K562 (cell line): ENCODE data around the gene SPATA13. TPM values are rescaled to one million over a fixed set of nuclear protein-coding genes. Genes with fewer than 3 reads are reported as not detected.
"Not testable (repeated sequence)": the region's sequence is repeated elsewhere in the genome, so short reads cannot be mapped to it uniquely, and the experiment has no call there.

ENCODE experiments used
- ATAC-seq: fragments of 200-7000 bp; cut with Tn5 transposase; 3 replicates; pipeline ENCODE4 v1.9.1; 2020; ENCODE audit warnings: moderate library complexity
- BruUV-seq: library from RNA; stranded (reverse); fragments of 400-500 nt; replicated peaks from 2 replicates; lab custom pipeline; 2021; lab: Mats Ljungman, UMichigan
- CTCF ChIA-PET: fragments of 300-600 bp; formaldehyde crosslinking; extraction: SDS; loops from one replicate; lab custom pipeline; 2021; ENCODE audit warnings: low intra/inter-chr PET ratio; lab: Yijun Ruan, JAX
- POLR2A ChIA-PET: fragments of 300-600, 350-650 bp; sonication (Branson Sonifier 250); formaldehyde crosslinking; extraction: SDS; loops from one replicate; lab custom pipeline; 2021; ENCODE audit warnings: antibody characterized with exemption, inconsistent platforms; lab: Yijun Ruan, JAX
- DNase-seq, 4 experiments: peaks; one replicate each; pipeline versions ENCODE4 v3.0.0 to v3.0.0-alpha.2; 2011 to 2018; ENCODE audit warnings: low spot score in 3 of 4, mixed read lengths in 3 of 4; ENCODE audit errors: extremely low read depth in 1 of 4
- FAIRE-seq: peaks from 2 replicates; lab custom pipeline; 2011; peaks lifted over from hg19 to GRCh38; lab: Jason Lieb, UNC
- H2AFZ ChIP-seq: 2 replicates; pipeline ENCODE4 v1.6.0; 2011; ENCODE audit warnings: low read depth, low read length, control low read depth, inconsistent platforms
- H3K27ac ChIP-seq: fragments of 200-600 bp; 3 replicates; pipeline ENCODE4 v1.8.0; 2011; ENCODE audit warnings: low read depth, mild to moderate bottlenecking, control low read depth, inconsistent platforms, low read length, moderate library complexity, mixed read lengths; ENCODE audit errors: extremely low read depth
- H3K27me3 ChIP-seq, 2 experiments: fragments of 300-600 bp in 1 of 2; 2 replicates in 1 of 2; 3 replicates in 1 of 2; pipeline versions ENCODE4 v1.6.0 to v1.8.0; 2011; ENCODE audit warnings: inconsistent platforms in 2 of 2, low read length in 2 of 2, mild to moderate bottlenecking in 1 of 2, mixed read lengths in 1 of 2, moderate library complexity in 1 of 2; ENCODE audit not compliant: control insufficient read depth in 2 of 2, insufficient read depth in 2 of 2
- H3K36me3 ChIP-seq: fragments of 300-600 bp; 3 replicates; pipeline ENCODE4 v1.8.0; 2011; ENCODE audit warnings: mild to moderate bottlenecking, low read length, inconsistent platforms; ENCODE audit not compliant: control insufficient read depth, insufficient read depth
- H3K4me1 ChIP-seq, 2 experiments: fragments of 200-600 bp in 1 of 2; replicated peaks in 1 of 2; 2 replicates in 1 of 2; 3 replicates in 1 of 2; pipeline versions ENCODE4 v1.5.1 to v1.8.0; 2011; ENCODE audit warnings: inconsistent platforms in 2 of 2, low read length in 2 of 2, mild to moderate bottlenecking in 1 of 2, mixed read lengths in 1 of 2, moderate library complexity in 1 of 2; ENCODE audit not compliant: control insufficient read depth in 2 of 2, insufficient read depth in 2 of 2
- H3K4me2 ChIP-seq: 2 replicates; pipeline ENCODE4 v1.6.1; 2011; ENCODE audit warnings: low read length, control low read depth, inconsistent platforms, mixed read lengths; ENCODE audit not compliant: insufficient read depth
- H3K4me3 ChIP-seq: fragments of 200-600 bp; sonication (generic), shearing (Covaris generic); 2 replicates; pipeline ENCODE4 v1.5.1; 2016; ENCODE audit warnings: control low read depth, inconsistent platforms
- H3K79me2 ChIP-seq: fragments of 200-600 bp; 3 replicates; pipeline ENCODE4 v1.8.0; 2011; ENCODE audit warnings: low read length, inconsistent platforms; ENCODE audit not compliant: control insufficient read depth, insufficient read depth
- H3K9ac ChIP-seq, 2 experiments: 2 replicates each; pipeline versions ENCODE4 v1.6.0 to v1.6.1; 2011; ENCODE audit warnings: low read depth in 2 of 2, low read length in 2 of 2, control low read depth in 1 of 2, inconsistent platforms in 1 of 2, mild to moderate bottlenecking in 1 of 2, mixed read lengths in 1 of 2; ENCODE audit not compliant: insufficient read depth in 1 of 2
- H3K9me1 ChIP-seq: one replicate; pipeline ENCODE4 v1.6.0; 2011; ENCODE audit warnings: inconsistent platforms, mild to moderate bottlenecking, low read length, moderate library complexity; ENCODE audit not compliant: control insufficient read depth, insufficient read depth
- H3K9me3 ChIP-seq: replicated peaks from 2 replicates; pipeline ENCODE4 v1.5.1; 2011; ENCODE audit warnings: low read depth, low read length, inconsistent platforms; ENCODE audit not compliant: control insufficient read depth, insufficient read depth
- H4K20me1 ChIP-seq: replicated peaks from 2 replicates; pipeline ENCODE4 v1.6.1; 2011; ENCODE audit warnings: low read length, inconsistent platforms, mixed read lengths; ENCODE audit not compliant: control insufficient read depth, insufficient read depth
- LCOR ChIP-seq: sonication (generic); formaldehyde crosslinking; IDR thresholded peaks from 2 replicates; pipeline ENCODE4 v1.8.0; 2022; ENCODE audit warnings: mild to moderate bottlenecking, missing genetic modification reagents
- PATZ1 ChIP-seq: fragments of 250-450 bp; sonication (Bioruptor Pico); IDR thresholded peaks from 2 replicates; pipeline ENCODE4 v1.5.0; 2020; ENCODE audit warnings: mild to moderate bottlenecking, borderline replicate concordance
- WGBS: fragments of 100-300 bp; shearing (Covaris generic); methylation state at CpG from one replicate; pipeline ENCODE4 v1.1.6; 2016; ENCODE audit warnings: low coverage, mixed read lengths; ENCODE audit not compliant: insufficient coverage; ENCODE audit errors: missing lambda C conversion rate; 5-methylcytosine and 5-hydroxymethylcytosine counted together
- in situ Hi-C: fragments of 300-500 bp; cut with MboI; formaldehyde crosslinking; loops from 4 replicates; pipeline ENCODE4 v1.15.0; 2018; ENCODE audit warnings: inconsistent platforms, mixed read lengths
- intact Hi-C: fragments of 100-400 bp; cut with micrococcal nuclease; formaldehyde crosslinking; loops from 2 replicates; pipeline ENCODE4 v1.14.2; 2022
- polyA plus RNA-seq, 8 experiments: library from polyadenylated mRNA; depleted of rRNA in 4 of 8; stranded (reverse) in 5 of 8; unstranded in 3 of 8; fragments of >200 nt; fragmentation: Nextera tagmentation in 2 of 8; fragmentation: Illumina TruSeq in 1 of 8; extraction: Ambion mirVana in 2 of 8; extraction: Trizol in 1 of 8; gene quantifications; 2 replicates each; pipeline versions ENCODE4 v1.2.1 to v1.2.3, GENCODE V29; 2011 to 2014; ENCODE audit warnings: inconsistent platforms in 1 of 8, missing spikeins in 1 of 8
- total RNA-seq, 7 experiments: library from RNA; depleted of rRNA in 6 of 7; stranded (reverse); fragments of >200 nt in 6 of 7; fragmentation: Illumina TruSeq in 2 of 7; extraction: Trizol in 2 of 7; gene quantifications; 2 replicates each; pipeline versions ENCODE4 v1.2.1 to v1.2.3, GENCODE V29; 2011 to 2021; ENCODE audit warnings: low replicate concordance in 1 of 7

SPATA13 gene
- total and polyA plus RNA-seq, 9 of the 15 experiments (the other 6 are each of a cell fraction or from before 2014, with no cell fraction given): 0.08 to 0.99 (median 0.21) TPM; not detected in 2

- POLR2A ChIA-PET, H3K36me3 ChIP-seq, H3K9ac ChIP-seq, H3K4me2 ChIP-seq, intact Hi-C loops, H2AFZ ChIP-seq, H3K27ac ChIP-seq, H3K4me1 ChIP-seq, H3K27me3 ChIP-seq, H3K9me3 ChIP-seq, H3K9me1 ChIP-seq, FAIRE-seq, H3K79me2 ChIP-seq, DNase-seq, H4K20me1 ChIP-seq, ATAC-seq, CTCF ChIA-PET, H3K4me3 ChIP-seq, BruUV-seq: not testable (repeated sequence)
- in situ Hi-C loops: loop anchor here (10.0 kb wide), 1 partner anchor 1415 kb away; no protein-coding TSS in a partner anchor
- 0% methylated on average over 3 of the region's 3 CpGs for WGBS
Observed at GRCh38 chr13:24349778-24350664, 189.5 kb downstream of the SPATA13 start.

- no peak overlapping the region for H3K9ac ChIP-seq
- WGBS: 0% methylated on average over 3 of the region's 3 CpGs
- no peak overlapping the region for H2AFZ ChIP-seq
- H3K4me3 ChIP-seq: no peak overlapping the region
- no peaks in the 10 kb centered on the region for H3K79me2 ChIP-seq
- FAIRE-seq (no peak), ATAC-seq (no peak), DNase-seq (no peak)
- H3K27me3 ChIP-seq: no peaks in the 10 kb centered on the region
- no peaks in the 10 kb centered on the region for H4K20me1 ChIP-seq
- in situ Hi-C loops (loop anchor here (10.0 kb wide), 1 partner anchor 1417 kb away; no protein-coding TSS in a partner anchor), intact Hi-C loops (no loop called here)
- H3K4me1 ChIP-seq: no peaks in the 10 kb centered on the region
- no peaks in the 10 kb centered on the region for H3K36me3 ChIP-seq
- ChIA-PET CTCF (no interaction called here), POLR2A (no interaction called here)
- BruUV-seq: no TSS peak
- no peak overlapping the region for H3K27ac ChIP-seq
- H3K4me2 ChIP-seq: no peak overlapping the region
- no peaks in the 10 kb centered on the region for H3K9me1 ChIP-seq
- no peaks in the 10 kb centered on the region for H3K9me3 ChIP-seq
- TF ChIP-seq LCOR (CRISPR knock-in tag) (no peak), PATZ1 (CRISPR knock-in tag) (no peak)
Observed at GRCh38 chr13:24351423-24351822, 190.9 kb downstream of the SPATA13 start.
